ENCODE results near the gene HEG1. TPM values are rescaled to one million over a fixed set of nuclear protein-coding genes. Genes with fewer than 3 reads are reported as not detected.

The HEG1 gene
- total and polyA plus RNA-seq, 2 of the 13 experiments (the other 11 are each of a cell fraction or from before 2014, with no cell fraction given): 10.7 to 18.2 TPM

- WGBS (ENCODE audit: low lambda C conversion rate): 97% methylated on average over 4 of the region's 4 CpGs
- BruUV-seq (replicated peaks): no TSS peak
- H2AFZ ChIP-seq (ENCODE audit: low read length): no peak overlapping the region
- H3K36me3 ChIP-seq (replicated peaks in 1 of 2; ENCODE audit: control insufficient read depth in 1 of 2, insufficient read depth in 2 of 2, low read length in 2 of 2): peaks cover 12 to 35% of the 10 kb centered on the region in 2 experiments; a peak in 4 of 5 replicates
- no peak for ATAC-seq
- H3K4me2 ChIP-seq (ENCODE audit: low read depth, low read length): no peak overlapping the region
- DNase-seq (ENCODE audit: low spot score): no peak
- H3K79me2 ChIP-seq (ENCODE audit: insufficient read depth, low read length): no peaks in the 10 kb centered on the region
- H3K27me3 ChIP-seq (ENCODE audit: control insufficient read depth in 1 of 2, insufficient read depth in 2 of 2, low read length in 2 of 2): no peaks in the 10 kb centered on the region
- intact Hi-C loops (cut with micrococcal nuclease; ENCODE audit: unreplicated experiment) (no loop called here), in situ Hi-C loops (cut with HindIII; ENCODE audit: extremely low pct_ligation_motif_present, low pct_unique_long_range_greater_than_20kb) (loop anchor here (25.0 kb wide), 1 partner anchor 452 kb away; no protein-coding TSS in a partner anchor)
- no peak for FAIRE-seq
- POLR2A ChIA-PET: no interaction called here
- no peaks in the 10 kb centered on the region for H3K9me3 ChIP-seq (ENCODE audit: low read length)
- no peak overlapping the region for H3K27ac ChIP-seq (ENCODE audit: extremely low read length, insufficient read depth, low read length)
- no peak overlapping the region for H3K4me3 ChIP-seq (replicated peaks in 1 of 3; ENCODE audit: insufficient read depth in 1 of 3, low read depth in 2 of 3, low read length in 3 of 3)
- TF ChIP-seq THYN1 (CRISPR knock-in tag; IDR thresholded peaks at IDR 0.05; ENCODE audit: borderline replicate concordance, low read depth) (no peak), PTBP1 (IDR thresholded peaks at IDR 0.05; ENCODE audit: low read depth, low read length, poor library complexity, severe bottlenecking) (no peak), ZNF280B (CRISPR knock-in tag; IDR thresholded peaks at IDR 0.05; ENCODE audit: borderline replicate concordance) (no peak), HOXA9 (CRISPR knock-in tag; IDR thresholded peaks at IDR 0.05; ENCODE audit: borderline replicate concordance) (no peak), HNF4G (IDR thresholded peaks at IDR 0.05; ENCODE audit: borderline replicate concordance, low read depth, low read length) (no peak), HNF4G (CRISPR knock-in tag; IDR thresholded peaks at IDR 0.05; ENCODE audit: borderline replicate concordance, low read depth) (no peak)
- H3K9ac ChIP-seq (ENCODE audit: insufficient read depth, low read depth, low read length): no peak overlapping the region
- no peaks in the 10 kb centered on the region for H3K4me1 ChIP-seq (ENCODE audit: insufficient read depth, low read length)
- CTCF ChIA-PET (ENCODE audit: low intra/inter-chr PET ratio, low total read pairs): interaction anchor here (1.3 kb wide), 1 partner anchor 224 kb away, joined by 3 read pairs; no protein-coding TSS in a partner anchor
- H4K20me1 ChIP-seq (ENCODE audit: insufficient read depth, low read length): no peaks in the 10 kb centered on the region
These were observed 70.4 kb downstream of the HEG1 start for GRCh38 chr3:124985349-124985748.

- intact Hi-C loops (cut with micrococcal nuclease; ENCODE audit: unreplicated experiment): no loop called here
- no peak overlapping the region for H3K4me2 ChIP-seq (ENCODE audit: low read depth, low read length)
- 96% methylated on average over 3 of the region's 3 CpGs for WGBS (ENCODE audit: low lambda C conversion rate)
- H3K9ac ChIP-seq (ENCODE audit: insufficient read depth, low read depth, low read length): no peak overlapping the region
- H3K27ac ChIP-seq (ENCODE audit: extremely low read length, insufficient read depth, low read length): no peak overlapping the region
- peaks cover 11 to 29% of the 10 kb centered on the region in 2 experiments; a peak in 4 of 5 replicates for H3K36me3 ChIP-seq (replicated peaks in 1 of 2; ENCODE audit: control insufficient read depth in 1 of 2, insufficient read depth in 2 of 2, low read length in 2 of 2)
- DNase-seq (ENCODE audit: low spot score) (no peak), FAIRE-seq (no peak), ATAC-seq (no peak)
- H2AFZ ChIP-seq (ENCODE audit: low read length): no peak overlapping the region
- H3K27me3 ChIP-seq (ENCODE audit: control insufficient read depth in 1 of 2, insufficient read depth in 2 of 2, low read length in 2 of 2): no peaks in the 10 kb centered on the region
- no peak overlapping the region for H3K4me3 ChIP-seq (replicated peaks in 1 of 3; ENCODE audit: insufficient read depth in 1 of 3, low read depth in 2 of 3, low read length in 3 of 3)
- no TSS peak for BruUV-seq (replicated peaks)
- ChIA-PET CTCF (ENCODE audit: low intra/inter-chr PET ratio, low total read pairs) (no interaction called here), POLR2A (no interaction called here)
- no peaks in the 10 kb centered on the region for H3K4me1 ChIP-seq (ENCODE audit: insufficient read depth, low read length)
- in situ Hi-C loops (cut with HindIII; ENCODE audit: extremely low pct_ligation_motif_present, low pct_unique_long_range_greater_than_20kb): loop anchor here (25.0 kb wide), 1 partner anchor 453 kb away; no protein-coding TSS in a partner anchor
- H3K79me2 ChIP-seq (ENCODE audit: insufficient read depth, low read length): no peaks in the 10 kb centered on the region
- no peaks in the 10 kb centered on the region for H3K9me3 ChIP-seq (ENCODE audit: low read length)
- no peaks in the 10 kb centered on the region for H4K20me1 ChIP-seq (ENCODE audit: insufficient read depth, low read length)
- no peak for TF ChIP-seq KLF13 (CRISPR knock-in tag; IDR thresholded peaks at IDR 0.05)
- no peak for TF ChIP-seq NR2F2 (IDR thresholded peaks at IDR 0.05; ENCODE audit: borderline replicate concordance, low read depth)
- TF ChIP-seq HMG20B (CRISPR knock-in tag; conservative IDR thresholded peaks at IDR 0.05): no peak
- no peak for TF ChIP-seq WIZ (CRISPR knock-in tag; IDR thresholded peaks at IDR 0.05)
- TF ChIP-seq YEATS4 (CRISPR knock-in tag; IDR thresholded peaks at IDR 0.05; ENCODE audit: borderline replicate concordance): no peak
- TF ChIP-seq TIGD3 (CRISPR knock-in tag; IDR thresholded peaks at IDR 0.05; ENCODE audit: borderline replicate concordance): no peak
- no peak for TF ChIP-seq GATAD1 (CRISPR knock-in tag; IDR thresholded peaks at IDR 0.05)
- no peak for TF ChIP-seq ZSCAN31 (CRISPR knock-in tag; IDR thresholded peaks at IDR 0.05; ENCODE audit: low read depth)
- TF ChIP-seq NPAS2 (CRISPR knock-in tag; IDR thresholded peaks at IDR 0.05; ENCODE audit: borderline replicate concordance): no peak
- no peak for TF ChIP-seq SMAD9 (CRISPR knock-in tag; IDR thresholded peaks at IDR 0.05)
These were observed 71.0 kb downstream of the HEG1 start for GRCh38 chr3:124984754-124985153.

Data from HepG2 (cell line).